PC-9 (cell line): Measurements from ENCODE around the gene BCL6. TPM values are rescaled to one million over a fixed set of nuclear protein-coding genes. Genes with fewer than 3 reads are reported as not detected.

Experiments
- BruUV-seq: library from RNA; stranded (reverse); fragments of 400-500 nt; replicated peaks from 2 replicates; lab custom pipeline; 2021; lab: Mats Ljungman, UMichigan
- CTCF ChIA-PET: fragments of 300-600 bp; sonication (Branson Sonifier 250); formaldehyde crosslinking; loops from one replicate; lab custom pipeline; 2022; ENCODE audit warnings: antibody characterized with exemption; lab: Charles Lee
- POLR2A ChIA-PET: fragments of 300-600 bp; sonication (Branson Sonifier 250); formaldehyde crosslinking; loops from one replicate; lab custom pipeline; 2022; ENCODE audit warnings: antibody characterized with exemption; ENCODE audit not compliant: unreplicated experiment; lab: Charles Lee
- DNase-seq, 2 experiments: peaks; one replicate each; pipeline versions ENCODE4 v3.0.0 to v3.0.0-alpha.2; 2015 to 2022; ENCODE audit warnings: mixed read lengths in 1 of 2
- H2AFZ ChIP-seq: fragments of 200-600 bp; sonication (generic); 2 replicates; pipeline ENCODE4 v1.8.1; 2017; ENCODE audit warnings: antibody characterized with exemption
- H3F3A ChIP-seq: fragments of 200-600 bp; sonication (generic); 2 replicates; pipeline ENCODE4 v1.8.1; 2017; ENCODE audit warnings: antibody characterized with exemption, mild to moderate bottlenecking, low read depth; ENCODE audit not compliant: insufficient read depth
- H3K27ac ChIP-seq: fragments of 200-600 bp; sonication (generic); 2 replicates; pipeline ENCODE4 v1.6.1; 2016; ENCODE audit warnings: mixed run types
- H3K27me3 ChIP-seq: fragments of 200-600 bp; sonication (generic); 2 replicates; pipeline ENCODE4 v1.6.1; 2016; ENCODE audit warnings: low read depth, mixed run types; ENCODE audit not compliant: insufficient read depth
- H3K36me3 ChIP-seq: fragments of 200-600 bp; sonication (generic); 2 replicates; pipeline ENCODE4 v1.6.1; 2016; ENCODE audit warnings: low read depth, mixed run types
- H3K4me1 ChIP-seq: fragments of 200-600 bp; sonication (generic); replicated peaks from 2 replicates; pipeline ENCODE4 v1.6.1; 2016; ENCODE audit warnings: mixed run types; ENCODE audit not compliant: insufficient read depth
- H3K4me2 ChIP-seq: fragments of 200-600 bp; sonication (generic); 2 replicates; pipeline ENCODE4 v1.6.1; 2017; ENCODE audit warnings: mixed run types
- H3K4me3 ChIP-seq: fragments of 200-600 bp; sonication (generic); 2 replicates; pipeline ENCODE4 v1.6.1; 2016; ENCODE audit warnings: mixed run types
- H3K79me2 ChIP-seq: fragments of 200-600 bp; sonication (generic); 2 replicates; pipeline ENCODE4 v1.6.1; 2017; ENCODE audit warnings: low read depth, mixed run types
- H3K9me2 ChIP-seq: fragments of 200-600 bp; sonication (generic); 2 replicates; pipeline ENCODE4 v1.8.1; 2017; ENCODE audit warnings: mild to moderate bottlenecking; ENCODE audit not compliant: insufficient read depth
- H3K9me3 ChIP-seq: fragments of 200-600 bp; sonication (generic); 2 replicates; pipeline ENCODE4 v1.8.1; 2016; ENCODE audit warnings: low read depth; ENCODE audit not compliant: insufficient read depth
- H4K20me1 ChIP-seq: fragments of 200-600 bp; sonication (generic); 2 replicates; pipeline ENCODE4 v1.8.1; 2017; ENCODE audit not compliant: insufficient read depth
- EZH2 ChIP-seq: fragments of 200-600 bp; sonication (generic); IDR thresholded peaks from 2 replicates; pipeline ENCODE4 v1.8.0; 2017; ENCODE audit warnings: antibody characterized with exemption, low read depth
- intact Hi-C: fragments of 100-400 bp; cut with micrococcal nuclease; formaldehyde crosslinking; loops from one replicate; pipeline ENCODE4 v1.10.0; 2022; ENCODE audit not compliant: unreplicated experiment
- total RNA-seq: library from RNA; stranded (reverse); gene quantifications from 2 replicates; pipeline ENCODE4 v1.2.3, GENCODE V29; 2021
- TF ChIP-seq, protein P1 (sequence below): fragments of 200-600 bp; sonication (generic); conservative IDR thresholded peaks from 2 replicates; pipeline ENCODE4 v1.6.1; 2017; ENCODE audit warnings: mixed run types, antibody characterized with exemption, mild to moderate bottlenecking, moderate library complexity

BCL6 gene
- total RNA-seq, 1 experiment from 2014 or later: 42.2 TPM

GRCh38 chr3:187698499-187699399 lies 46.5 kb downstream of the BCL6 start:
- TF ChIP-seq EZH2: no peak
- TF ChIP-seq, protein P1, sequence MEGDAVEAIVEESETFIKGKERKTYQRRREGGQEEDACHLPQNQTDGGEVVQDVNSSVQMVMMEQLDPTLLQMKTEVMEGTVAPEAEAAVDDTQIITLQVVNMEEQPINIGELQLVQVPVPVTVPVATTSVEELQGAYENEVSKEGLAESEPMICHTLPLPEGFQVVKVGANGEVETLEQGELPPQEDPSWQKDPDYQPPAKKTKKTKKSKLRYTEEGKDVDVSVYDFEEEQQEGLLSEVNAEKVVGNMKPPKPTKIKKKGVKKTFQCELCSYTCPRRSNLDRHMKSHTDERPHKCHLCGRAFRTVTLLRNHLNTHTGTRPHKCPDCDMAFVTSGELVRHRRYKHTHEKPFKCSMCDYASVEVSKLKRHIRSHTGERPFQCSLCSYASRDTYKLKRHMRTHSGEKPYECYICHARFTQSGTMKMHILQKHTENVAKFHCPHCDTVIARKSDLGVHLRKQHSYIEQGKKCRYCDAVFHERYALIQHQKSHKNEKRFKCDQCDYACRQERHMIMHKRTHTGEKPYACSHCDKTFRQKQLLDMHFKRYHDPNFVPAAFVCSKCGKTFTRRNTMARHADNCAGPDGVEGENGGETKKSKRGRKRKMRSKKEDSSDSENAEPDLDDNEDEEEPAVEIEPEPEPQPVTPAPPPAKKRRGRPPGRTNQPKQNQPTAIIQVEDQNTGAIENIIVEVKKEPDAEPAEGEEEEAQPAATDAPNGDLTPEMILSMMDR: no peak
- no peak for DNase-seq
- H3K79me2 ChIP-seq: no peaks in the 10 kb centered on the region
- ChIA-PET POLR2A (no interaction called here), CTCF (no interaction called here)
- peaks cover 64% of the 10 kb centered on the region for H3K27me3 ChIP-seq
- BruUV-seq: no TSS peak
- no peaks in the 10 kb centered on the region for H3K4me1 ChIP-seq
- no peaks in the 10 kb centered on the region for H3K9me3 ChIP-seq
- H3K27ac ChIP-seq: no peak overlapping the region
- H3K4me3 ChIP-seq: no peak overlapping the region
- H3K9me2 ChIP-seq: no peaks in the 10 kb centered on the region
- no peaks in the 10 kb centered on the region for H4K20me1 ChIP-seq
- no peaks in the 10 kb centered on the region for H3F3A ChIP-seq
- no peak overlapping the region for H3K4me2 ChIP-seq
- intact Hi-C loops: no loop called here
- H3K36me3 ChIP-seq: no peaks in the 10 kb centered on the region
- no peak overlapping the region for H2AFZ ChIP-seq

GRCh38 chr3:187696021-187696420 lies 49.2 kb downstream of the BCL6 start:
- Histone ChIP-seq H2AFZ (no peak overlapping the region), H3K27ac (no peak overlapping the region), H3F3A (no peaks in the 10 kb centered on the region), H3K9me3 (no peaks in the 10 kb centered on the region), H3K36me3 (no peaks in the 10 kb centered on the region), H3K4me3 (no peak overlapping the region), H4K20me1 (no peaks in the 10 kb centered on the region), H3K79me2 (no peaks in the 10 kb centered on the region), H3K9me2 (no peaks in the 10 kb centered on the region), H3K27me3 (peaks cover 82% of the 10 kb centered on the region), H3K4me2 (no peak overlapping the region), H3K4me1 (no peaks in the 10 kb centered on the region)
- DNase-seq: no peak
- TF ChIP-seq, protein P1: no peak
- no peak for TF ChIP-seq EZH2
- CTCF ChIA-PET: no interaction called here
- POLR2A ChIA-PET: no interaction called here
- no TSS peak for BruUV-seq
- intact Hi-C loops: no loop called here

- ChIA-PET POLR2A (no interaction called here), CTCF (no interaction called here)
- Histone ChIP-seq H3K4me1 (no peaks in the 10 kb centered on the region), H3K4me2 (no peak overlapping the region), H3K79me2 (no peaks in the 10 kb centered on the region), H3K36me3 (no peaks in the 10 kb centered on the region), H2AFZ (no peak overlapping the region), H3F3A (no peaks in the 10 kb centered on the region), H4K20me1 (no peaks in the 10 kb centered on the region), H3K4me3 (no peak overlapping the region), H3K27me3 (peaks cover 85% of the 10 kb centered on the region), H3K27ac (no peak overlapping the region), H3K9me3 (no peaks in the 10 kb centered on the region), H3K9me2 (no peaks in the 10 kb centered on the region)
- intact Hi-C loops: no loop called here
- no TSS peak for BruUV-seq
- no peak for TF ChIP-seq EZH2
- TF ChIP-seq, protein P1: no peak
- no peak for DNase-seq
Observed at GRCh38 chr3:187695449-187695848, 49.8 kb downstream of the BCL6 start.
